ENCODE results near the gene MRPL17.

DNA sequence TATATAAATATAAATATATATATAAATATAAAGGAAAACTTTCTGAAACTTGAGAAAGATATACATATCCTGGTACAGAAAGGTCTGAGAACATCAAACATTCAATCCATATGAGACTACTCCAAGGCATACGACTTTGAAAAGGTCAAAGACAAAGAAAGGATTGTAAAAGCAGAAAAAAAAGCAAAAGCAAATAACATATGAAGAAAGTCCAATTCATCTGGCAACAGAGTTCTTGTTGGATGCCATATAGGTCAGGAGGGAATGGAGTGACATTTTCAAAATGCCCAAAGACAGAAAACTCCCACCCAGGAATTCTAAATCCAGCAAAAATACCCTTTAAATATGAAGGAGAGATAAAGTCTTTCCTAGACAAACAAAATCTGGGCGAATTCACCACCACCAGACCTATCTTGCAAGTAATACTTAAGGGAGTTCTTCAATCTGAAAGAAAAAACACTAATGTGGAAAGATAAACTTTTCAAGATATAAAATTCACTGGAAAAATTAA, 42.3 kb upstream of the MRPL17 start:
- TF ChIP-seq, protein P1, sequence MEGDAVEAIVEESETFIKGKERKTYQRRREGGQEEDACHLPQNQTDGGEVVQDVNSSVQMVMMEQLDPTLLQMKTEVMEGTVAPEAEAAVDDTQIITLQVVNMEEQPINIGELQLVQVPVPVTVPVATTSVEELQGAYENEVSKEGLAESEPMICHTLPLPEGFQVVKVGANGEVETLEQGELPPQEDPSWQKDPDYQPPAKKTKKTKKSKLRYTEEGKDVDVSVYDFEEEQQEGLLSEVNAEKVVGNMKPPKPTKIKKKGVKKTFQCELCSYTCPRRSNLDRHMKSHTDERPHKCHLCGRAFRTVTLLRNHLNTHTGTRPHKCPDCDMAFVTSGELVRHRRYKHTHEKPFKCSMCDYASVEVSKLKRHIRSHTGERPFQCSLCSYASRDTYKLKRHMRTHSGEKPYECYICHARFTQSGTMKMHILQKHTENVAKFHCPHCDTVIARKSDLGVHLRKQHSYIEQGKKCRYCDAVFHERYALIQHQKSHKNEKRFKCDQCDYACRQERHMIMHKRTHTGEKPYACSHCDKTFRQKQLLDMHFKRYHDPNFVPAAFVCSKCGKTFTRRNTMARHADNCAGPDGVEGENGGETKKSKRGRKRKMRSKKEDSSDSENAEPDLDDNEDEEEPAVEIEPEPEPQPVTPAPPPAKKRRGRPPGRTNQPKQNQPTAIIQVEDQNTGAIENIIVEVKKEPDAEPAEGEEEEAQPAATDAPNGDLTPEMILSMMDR (IDR thresholded peaks at IDR 0.05; ENCODE audit: low read depth, low read length): no peak
- no peak for TF ChIP-seq EZH2phosphoT487 (IDR thresholded peaks at IDR 0.05; ENCODE audit: low read depth)

All from OCI-LY3 (cell line).